OCI-LY7 (cell line): Measurements from ENCODE around the gene SMIM22. TPM values are rescaled to one million over a fixed set of nuclear protein-coding genes. Genes with fewer than 3 reads are reported as not detected.

Source experiments
- BruUV-seq: library from RNA; stranded (reverse); fragments of 400-500 nt; replicated peaks from 2 replicates; lab custom pipeline; 2021; lab: Mats Ljungman, UMichigan
- CTCF ChIA-PET: fragments of 300-600 bp; sonication (Branson Sonifier 250); formaldehyde crosslinking; loops from one replicate; lab custom pipeline; 2022; ENCODE audit warnings: antibody characterized with exemption; ENCODE audit not compliant: unreplicated experiment; lab: Charles Lee
- POLR2A ChIA-PET: fragments of 300-600 bp; sonication (Branson Sonifier 250); formaldehyde crosslinking; loops from one replicate; lab custom pipeline; 2022; ENCODE audit warnings: antibody characterized with exemption; lab: Charles Lee
- DNase-seq: peaks from one replicate; pipeline ENCODE4 v3.0.0-alpha.2; 2015; ENCODE audit warnings: low spot score
- H2AFZ ChIP-seq: fragments of 200-600 bp; sonication (generic), shearing (Covaris generic); 2 replicates; pipeline ENCODE4 v1.6.1; 2014; ENCODE audit warnings: mild to moderate bottlenecking, antibody characterized with exemption, low read length, moderate library complexity
- H3K27ac ChIP-seq: fragments of 200-600 bp; sonication (generic); 2 replicates; pipeline ENCODE4 v1.5.1; 2014; ENCODE audit warnings: mixed run types, low read depth, mild to moderate bottlenecking, moderate library complexity, low read length, inconsistent platforms; ENCODE audit not compliant: poor library complexity, severe bottlenecking
- H3K36me3 ChIP-seq: fragments of 200-600 bp; sonication (generic); 2 replicates; pipeline ENCODE4 v1.6.1; 2014; ENCODE audit warnings: mild to moderate bottlenecking, antibody characterized with exemption, low read length, moderate library complexity, mixed read lengths; ENCODE audit not compliant: insufficient read depth
- H3K4me1 ChIP-seq: fragments of 200-600 bp; sonication (generic); 2 replicates; pipeline ENCODE4 v1.5.1; 2014; ENCODE audit warnings: mild to moderate bottlenecking, low read length; ENCODE audit not compliant: insufficient read depth, poor library complexity, severe bottlenecking
- H3K4me2 ChIP-seq: fragments of 200-600 bp; sonication (generic); 2 replicates; pipeline ENCODE4 v1.6.1; 2014; ENCODE audit warnings: mild to moderate bottlenecking, low read length
- H3K4me3 ChIP-seq: fragments of 200-600 bp; sonication (generic); 2 replicates; pipeline ENCODE4 v1.5.1; 2014; ENCODE audit warnings: mild to moderate bottlenecking, low read depth, low read length; ENCODE audit not compliant: poor library complexity, severe bottlenecking
- H3K79me2 ChIP-seq: fragments of 200-600 bp; sonication (generic); 2 replicates; pipeline ENCODE4 v1.6.1; 2016; ENCODE audit warnings: low read depth, mild to moderate bottlenecking, low read length, moderate library complexity, mixed read lengths; ENCODE audit not compliant: insufficient read depth
- H3K9me2 ChIP-seq: fragments of 200-600 bp; sonication (generic); 2 replicates; pipeline ENCODE4 v1.6.1; 2016; ENCODE audit warnings: mild to moderate bottlenecking, low read length, mixed read lengths; ENCODE audit not compliant: insufficient read depth
- H3K9me3 ChIP-seq: fragments of 200-600 bp; sonication (generic); 2 replicates; pipeline ENCODE4 v1.6.1; 2014; ENCODE audit warnings: mild to moderate bottlenecking, mixed run types, low read length, mixed read lengths
- H4K20me1 ChIP-seq: fragments of 200-600 bp; sonication (generic); 2 replicates; pipeline ENCODE4 v1.6.1; 2014; ENCODE audit warnings: mild to moderate bottlenecking, antibody characterized with exemption, low read length, moderate library complexity, mixed read lengths; ENCODE audit not compliant: insufficient read depth
- CTCF ChIP-seq: fragments of 200-600 bp; sonication (generic); conservative IDR thresholded peaks from 2 replicates; pipeline ENCODE4 v1.5.1; 2014; ENCODE audit warnings: mild to moderate bottlenecking, antibody characterized with exemption, low read length, moderate library complexity, mixed read lengths
- EZH2phosphoT487 ChIP-seq: fragments of 200-600 bp; sonication (generic); IDR thresholded peaks from 2 replicates; pipeline ENCODE4 v1.6.1; 2018; ENCODE audit warnings: low read depth, borderline replicate concordance, mild to moderate bottlenecking, mixed run types, antibody characterized with exemption, low read length, moderate library complexity, mixed read lengths
- intact Hi-C: fragments of 100-400 bp; cut with micrococcal nuclease; formaldehyde crosslinking; loops from one replicate; pipeline ENCODE4 v1.10.0; 2022; ENCODE audit not compliant: unreplicated experiment
- total RNA-seq, 2 experiments: library from RNA; depleted of rRNA in 1 of 2; stranded (reverse); fragments of >200 nt in 1 of 2; shearing (Covaris generic) in 1 of 2; gene quantifications; 2 replicates each; pipeline ENCODE4 v1.2.3, GENCODE V29; 2014 to 2022

SMIM22 gene
- total RNA-seq, 2 experiments from 2014 or later: not detected

DNA sequence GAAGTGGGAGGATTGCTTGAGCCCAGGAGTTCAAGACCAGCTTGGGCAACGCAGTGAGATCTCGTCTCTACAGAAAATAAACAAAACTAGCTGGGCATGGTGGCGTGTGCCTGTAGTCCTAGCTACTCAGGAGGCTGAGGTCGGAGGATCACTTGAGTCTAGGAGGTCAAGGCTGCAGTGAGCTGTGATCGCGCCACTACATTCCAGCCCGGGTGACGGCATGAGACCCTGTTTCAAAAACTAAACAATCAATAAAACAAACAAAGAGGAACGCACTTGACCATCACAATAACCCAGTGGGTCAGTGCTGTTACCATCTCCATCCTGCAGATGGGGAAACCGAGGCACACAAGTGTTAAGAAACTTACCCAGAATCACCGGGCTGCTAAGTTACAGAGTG is 41.9 kb upstream of the SMIM22 start:
- no TSS peak for BruUV-seq
- DNase-seq: no peak
- no peak overlapping the region for H3K4me2 ChIP-seq
- H3K9me3 ChIP-seq: no peaks in the 10 kb centered on the region
- ChIA-PET POLR2A (no interaction called here), CTCF (no interaction called here)
- intact Hi-C loops: no loop called here
- H3K79me2 ChIP-seq: no peaks in the 10 kb centered on the region
- H2AFZ ChIP-seq: no peak overlapping the region
- no peak for TF ChIP-seq CTCF
- TF ChIP-seq EZH2phosphoT487: no peak
- H3K4me1 ChIP-seq: peaks cover 2% of the 10 kb centered on the region
- H4K20me1 ChIP-seq: no peaks in the 10 kb centered on the region
- peaks cover 54% of the 10 kb centered on the region for H3K36me3 ChIP-seq
- H3K27ac ChIP-seq: no peak overlapping the region
- H3K9me2 ChIP-seq: no peaks in the 10 kb centered on the region
- no peak overlapping the region for H3K4me3 ChIP-seq

GRCh38 chr16:4754865-4755264 is 40.3 kb upstream of the SMIM22 start:
- intact Hi-C loops: no loop called here
- no TSS peak for BruUV-seq
- no peaks in the 10 kb centered on the region for H3K9me2 ChIP-seq
- H3K4me3 ChIP-seq: no peak overlapping the region
- H3K4me1 ChIP-seq: no peaks in the 10 kb centered on the region
- no peak overlapping the region for H3K27ac ChIP-seq
- H2AFZ ChIP-seq: no peak overlapping the region
- no peak for DNase-seq
- ChIA-PET CTCF (no interaction called here), POLR2A (no interaction called here)
- H3K79me2 ChIP-seq: no peaks in the 10 kb centered on the region
- H4K20me1 ChIP-seq: no peaks in the 10 kb centered on the region
- peaks cover 71% of the 10 kb centered on the region for H3K36me3 ChIP-seq
- TF ChIP-seq CTCF: no peak
- no peak for TF ChIP-seq EZH2phosphoT487
- H3K9me3 ChIP-seq: no peaks in the 10 kb centered on the region
- H3K4me2 ChIP-seq: no peak overlapping the region

- no TSS peak for BruUV-seq
- H3K9me3 ChIP-seq: no peaks in the 10 kb centered on the region
- no peak for DNase-seq
- TF ChIP-seq CTCF (no peak), EZH2phosphoT487 (no peak)
- H3K4me2 ChIP-seq: no peak overlapping the region
- peaks cover 79% of the 10 kb centered on the region for H3K36me3 ChIP-seq
- ChIA-PET CTCF (no interaction called here), POLR2A (no interaction called here)
- H3K27ac ChIP-seq: no peak overlapping the region
- intact Hi-C loops: no loop called here
- no peak overlapping the region for H3K4me3 ChIP-seq
- no peaks in the 10 kb centered on the region for H3K4me1 ChIP-seq
- no peaks in the 10 kb centered on the region for H3K9me2 ChIP-seq
- no peaks in the 10 kb centered on the region for H3K79me2 ChIP-seq
- H2AFZ ChIP-seq: no peak overlapping the region
- H4K20me1 ChIP-seq: no peaks in the 10 kb centered on the region
Observed at GRCh38 chr16:4755687-4756086, 39.5 kb upstream of the SMIM22 start.
